A549 (cell line): ENCODE results near the gene SEMA3B. TPM values are rescaled to one million over a fixed set of nuclear protein-coding genes. Genes with fewer than 3 reads are reported as not detected.

Experiments
- ATAC-seq, 2 experiments: fragments of 200-7000 bp in 1 of 2; fragments of >200 bp in 1 of 2; cut with Nextera tagmentation in 1 of 2; cut with Tn5 transposase in 1 of 2; 3 replicates each; pipeline versions ENCODE4 v1.8.0 to v1.9.1; 2018 to 2020; ENCODE audit warnings: mild to moderate bottlenecking in 1 of 2, moderate library complexity in 1 of 2
- CTCF ChIA-PET: fragments of 300-600 bp; sonication (Branson Sonifier 250); formaldehyde crosslinking; extraction: SDS; loops from one replicate; lab custom pipeline; 2021; ENCODE audit warnings: antibody characterized with exemption, inconsistent platforms; lab: Yijun Ruan, JAX
- POLR2A ChIA-PET: fragments of 350-600 bp; formaldehyde crosslinking; extraction: SDS; loops from one replicate; lab custom pipeline; 2021; ENCODE audit warnings: antibody characterized with exemption, inconsistent platforms; lab: Yijun Ruan, JAX
- DNase-seq, 2 experiments: peaks; one replicate each; pipeline versions ENCODE4 v3.0.0 to v3.0.0-alpha.2; 2011 to 2016; ENCODE audit warnings: low read depth in 1 of 2, low spot score in 1 of 2
- FAIRE-seq: peaks from 2 replicates; lab custom pipeline; 2011; peaks lifted over from hg19 to GRCh38; lab: Jason Lieb, UNC
- H3K27ac ChIP-seq, 2 experiments: fragments of >200 bp; sonication (Bioruptor Twin); formaldehyde crosslinking; 3 replicates each; pipeline ENCODE4 v1.5.1; 2016 to 2017
- H3K4me1 ChIP-seq: fragments of >200 bp; sonication (Bioruptor Twin); formaldehyde crosslinking; 3 replicates; pipeline ENCODE4 v1.6.1; 2016
- H3K4me2 ChIP-seq: fragments of >200 bp; sonication (Bioruptor Twin); formaldehyde crosslinking; 3 replicates; pipeline ENCODE4 v1.6.1; 2016
- H3K4me3 ChIP-seq: fragments of >200 bp; sonication (Bioruptor Twin); formaldehyde crosslinking; 3 replicates; pipeline ENCODE4 v1.5.1; 2016
- H3K9me3 ChIP-seq: fragments of >200 bp; sonication (Bioruptor Twin); formaldehyde crosslinking; 3 replicates; pipeline ENCODE4 v1.6.1; 2016
- CEBPB ChIP-seq, 2 experiments: fragments of >200 bp in 1 of 2; sonication (Bioruptor Twin) in 1 of 2; formaldehyde crosslinking in 1 of 2; IDR thresholded peaks; 2 replicates each; pipeline ENCODE4 v1.6.1; 2012 to 2016
- CTCF ChIP-seq: fragments of >200 bp; sonication (Bioruptor Twin); formaldehyde crosslinking; IDR thresholded peaks from 3 replicates; pipeline ENCODE4 v1.5.1; 2016
- EHF ChIP-seq: fragments of 250-450 bp; sonication (Bioruptor Pico); IDR thresholded peaks from 2 replicates; pipeline ENCODE4 v1.5.0; 2020; ENCODE audit warnings: mild to moderate bottlenecking
- EP300 ChIP-seq, 2 experiments: fragments of >200 bp; sonication (Bioruptor Twin); formaldehyde crosslinking; IDR thresholded peaks; 2 replicates in 1 of 2; 3 replicates in 1 of 2; pipeline ENCODE4 v1.6.1; 2016 to 2017
- FOSL2 ChIP-seq, 2 experiments: fragments of 450-650 bp in 1 of 2; fragments of >200 bp in 1 of 2; sonication (Bioruptor Twin) in 1 of 2; formaldehyde crosslinking; IDR thresholded peaks; 2 replicates each; pipeline versions ENCODE4 v1.5.0 to v1.6.1; 2016 to 2020; ENCODE audit warnings: mild to moderate bottlenecking in 1 of 2, moderate library complexity in 1 of 2
- FOXS1 ChIP-seq: fragments of 250-450 bp; sonication (Bioruptor Pico); IDR thresholded peaks from 2 replicates; pipeline ENCODE4 v1.5.0; 2020; ENCODE audit warnings: mild to moderate bottlenecking, moderate library complexity
- HOXA7 ChIP-seq: fragments of 250-450 bp; sonication (Bioruptor Pico); IDR thresholded peaks from 2 replicates; pipeline ENCODE4 v1.5.0; 2020; ENCODE audit warnings: mild to moderate bottlenecking, moderate library complexity
- HOXB13 ChIP-seq: fragments of 250-450 bp; sonication (Bioruptor Pico); IDR thresholded peaks from 2 replicates; pipeline ENCODE4 v1.5.0; 2020; ENCODE audit warnings: low read depth, mild to moderate bottlenecking, moderate library complexity
- KDM1A ChIP-seq: fragments of 200-600 bp; sonication (generic); IDR thresholded peaks from 2 replicates; pipeline ENCODE4 v1.6.1; 2016; ENCODE audit warnings: low read depth, mild to moderate bottlenecking
- MAX ChIP-seq: IDR thresholded peaks from 2 replicates; pipeline ENCODE4 v1.6.1; 2012
- PHF8 ChIP-seq: fragments of 200-600 bp; sonication (generic); IDR thresholded peaks from 2 replicates; pipeline ENCODE4 v1.6.1; 2016; ENCODE audit warnings: low read depth, mild to moderate bottlenecking, antibody characterized with exemption, moderate library complexity, borderline replicate concordance
- RAD21 ChIP-seq, 2 experiments: fragments of >200 bp in 1 of 2; sonication (Bioruptor Twin) in 1 of 2; formaldehyde crosslinking in 1 of 2; IDR thresholded peaks in 1 of 2; conservative IDR thresholded peaks in 1 of 2; 2 replicates in 1 of 2; 3 replicates in 1 of 2; pipeline ENCODE4 v1.6.1; 2012 to 2018; ENCODE audit warnings: inconsistent platforms in 1 of 2
- RARB ChIP-seq: fragments of 250-450 bp; sonication (Bioruptor Pico); IDR thresholded peaks from 2 replicates; pipeline ENCODE4 v1.8.0; 2021; ENCODE audit warnings: mild to moderate bottlenecking, moderate library complexity
- SMC3 ChIP-seq: fragments of >200 bp; sonication (Bioruptor Twin); formaldehyde crosslinking; IDR thresholded peaks from 3 replicates; pipeline ENCODE4 v1.6.1; 2018; ENCODE audit warnings: inconsistent platforms
- ZC3H11A ChIP-seq: fragments of 450-650 bp; IDR thresholded peaks from 2 replicates; pipeline ENCODE4 v1.6.1; 2014; ENCODE audit warnings: antibody characterized with exemption, mild to moderate bottlenecking
- ZFP36 ChIP-seq: fragments of 450-650 bp; IDR thresholded peaks from 2 replicates; pipeline ENCODE4 v1.6.1; 2014; ENCODE audit warnings: borderline replicate concordance; ENCODE audit not compliant: partially characterized antibody
- ZSCAN20 ChIP-seq: fragments of 250-450 bp; sonication (Bioruptor Pico); IDR thresholded peaks from 2 replicates; pipeline ENCODE4 v1.8.0; 2022; ENCODE audit warnings: mild to moderate bottlenecking, moderate library complexity
- WGBS: methylation state at CpG from one replicate; pipeline ENCODE4 v1.1.6; 2017; ENCODE audit errors: missing lambda C conversion rate; 5-methylcytosine and 5-hydroxymethylcytosine counted together
- polyA plus RNA-seq, 4 experiments: library from polyadenylated mRNA; depleted of rRNA in 3 of 4; stranded (reverse); fragments of >200 nt; fragmentation: RNase III in 1 of 4; extraction: RNeasy Plus Mini Kit Qiagen cat#74134 plus additional on column Dnase treatment in 1 of 4; gene quantifications; 2 replicates in 3 of 4; 3 replicates in 1 of 4; pipeline ENCODE4 v1.2.3, GENCODE V29; 2011 to 2017

SEMA3B gene
- polyA plus RNA-seq, 2 of the 4 experiments (the other 2 are of a cell fraction), result 6.5 to 7.4 TPM

GRCh38 chr3:50272911-50273688, 4.2 kb downstream of the SEMA3B start:
- 0 out of 6 replicates have a peak overlapping the region, but pooled peaks of 1 of the 2 experiments have one; percentile 37 for H3K27ac ChIP-seq
- 16% methylated on average over 35 of the region's 61 CpGs for WGBS
- H3K4me2 ChIP-seq, result peak overlapping the region; percentile 59
- ATAC-seq (peak; percentile 43 to 75), DNase-seq (peak; percentile 74 to 77), FAIRE-seq (no peak)
- CTCF ChIA-PET, result interaction anchor here (0.7 to 8.0 kb wide), 10 partner anchors 12 to 78 kb away, joined by 3 to 67 read pairs (median 7); partner anchors contain the start of gene IFRD2
- H3K4me1 ChIP-seq, result peaks cover 41% of the 10 kb centered on the region
- H3K4me3 ChIP-seq, result no peak overlapping the region
- POLR2A ChIA-PET, result no interaction called here
- peak; percentile 91 for TF ChIP-seq RAD21 (conservative IDR thresholded peaks at IDR 0.05 in 1 of 2, IDR thresholded peaks at IDR 0.05 in 1 of 2)
- no peak for TF ChIP-seq ZFP36
- no peak for TF ChIP-seq ZSCAN20 (CRISPR knock-in tag)
- TF ChIP-seq SMC3, result peak; percentile 81
- TF ChIP-seq CTCF, result peak; percentile 78
- no peaks in the 10 kb centered on the region for H3K9me3 ChIP-seq

- H3K9me3 ChIP-seq, result no peaks in the 10 kb centered on the region
- CTCF ChIA-PET, result interaction anchor here (0.7 to 8.0 kb wide), 7 partner anchors 12 to 79 kb away, joined by 3 to 67 read pairs (median 5); partner anchors contain the start of gene IFRD2
- no peak for DNase-seq
- 78% methylated on average over 9 of the region's 31 CpGs for WGBS
- TF ChIP-seq ZC3H11A (no peak), FOSL2 (IDR thresholded peaks at IDR 0.05) (no peak), FOSL2 (CRISPR knock-in tag; IDR thresholded peaks at IDR 0.05) (no peak)
- no peak for FAIRE-seq
- no peak overlapping the region for H3K4me3 ChIP-seq
- H3K4me1 ChIP-seq, result peaks cover 36% of the 10 kb centered on the region
- POLR2A ChIA-PET, result no interaction called here
- H3K27ac ChIP-seq, result no peak overlapping the region
- no peak overlapping the region; the same call in 2 of the 3 replicates for H3K4me2 ChIP-seq
- ATAC-seq, result no peak
Measured at GRCh38 chr3:50273689-50274065, 4.7 kb downstream of the SEMA3B start.

GRCh38 chr3:50274371-50275104, 5.6 kb downstream of the SEMA3B start:
- no peak for TF ChIP-seq PHF8
- no peak for TF ChIP-seq RARB
- no peak for TF ChIP-seq HOXA7
- no peak for TF ChIP-seq EHF
- TF ChIP-seq CEBPB (IDR thresholded peaks at IDR 0.05), result no peak
- 0 out of 2 replicates have a peak, but pooled peaks have one; percentile 20 for TF ChIP-seq MAX
- TF ChIP-seq HOXB13 (CRISPR knock-in tag), result no peak
- no peak for TF ChIP-seq ZFP36
- no peak for TF ChIP-seq KDM1A
- TF ChIP-seq EP300 (IDR thresholded peaks at IDR 0.05), result no peak
- peak; percentile 69 for TF ChIP-seq CTCF
- TF ChIP-seq RAD21 (conservative IDR thresholded peaks at IDR 0.05 in 1 of 2, IDR thresholded peaks at IDR 0.05 in 1 of 2), result peak in 1 of 2 experiments; percentile 35; a peak in 2 of 5 replicates
- no peak for TF ChIP-seq FOXS1 (CRISPR knock-in tag)
- TF ChIP-seq SMC3, result peak; percentile 39; the same call in 1 of the 3 replicates
- no peak for FAIRE-seq
- WGBS, result 13% methylated on average over 13 of the region's 26 CpGs
- ChIA-PET CTCF (interaction anchor here (0.7 to 8.0 kb wide), 20 partner anchors 8 to 92 kb away, joined by 3 to 67 read pairs (median 4); partner anchors contain the start of gene GNAI2), POLR2A (no interaction called here)
- no peaks in the 10 kb centered on the region for H3K9me3 ChIP-seq
- H3K4me3 ChIP-seq, result no peak overlapping the region
- peaks cover 27% of the 10 kb centered on the region for H3K4me1 ChIP-seq
- ATAC-seq, result peak; percentile 45 to 70; a peak in 5 of 6 replicates
- no peak overlapping the region; the same call in 2 of the 3 replicates for H3K4me2 ChIP-seq
- no peak overlapping the region for H3K27ac ChIP-seq
- DNase-seq, result peak; percentile 50 to 81
